HL-60/S4 treated with phorbol 12-myristate 13-acetate at 8.2 ng/mL for 4 days and 3 days (cell line): ENCODE measurements around the gene MGAT4B.

Experiments
- in situ Hi-C: fragments of 300-500 bp; cut with MboI; formaldehyde crosslinking; loops from 2 replicates; pipeline ENCODE4 v1.15.0; 2022; ENCODE audit warnings: low sequenced_read_pairs

Gene MGAT4B

GRCh38 chr5:179812997-179813607 lies 6.4 kb upstream of the MGAT4B start:
- in situ Hi-C loops, result no loop called here

DNA sequence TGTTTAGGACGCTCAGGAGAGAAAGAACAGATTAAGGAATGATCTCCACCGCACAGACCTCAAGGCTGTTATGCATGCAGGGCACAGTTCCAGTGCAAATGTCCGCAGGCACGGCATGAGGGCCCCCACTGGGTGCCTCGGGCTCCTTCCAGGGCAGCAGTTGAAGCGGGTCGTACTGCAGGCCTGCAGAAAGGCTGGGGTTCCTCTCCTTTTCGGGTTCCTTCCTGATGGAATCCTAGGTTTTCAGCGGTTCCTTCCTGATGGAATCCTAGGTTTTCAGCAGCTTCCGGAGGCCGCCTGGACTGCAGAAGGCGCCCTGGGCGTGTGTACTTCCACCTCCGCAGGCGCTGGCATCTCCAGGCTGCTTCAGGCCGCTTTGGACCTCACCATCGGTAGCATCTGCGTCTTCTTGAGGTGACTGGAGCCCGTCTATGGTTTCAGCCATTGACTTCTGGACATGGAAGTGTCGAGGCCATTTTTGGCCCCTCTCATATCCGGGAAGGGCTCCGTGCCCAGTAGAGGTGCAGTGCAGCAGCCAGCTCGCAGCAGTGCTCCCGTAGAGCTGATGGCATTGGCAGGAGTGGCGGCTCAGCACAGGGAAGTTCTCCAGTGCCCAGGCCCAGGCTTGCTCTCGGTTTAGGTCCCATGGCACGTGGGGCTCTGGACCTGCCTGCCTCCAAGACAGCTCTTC lies 5.6 kb upstream of the MGAT4B start:
- in situ Hi-C loops, result no loop called here

DNA sequence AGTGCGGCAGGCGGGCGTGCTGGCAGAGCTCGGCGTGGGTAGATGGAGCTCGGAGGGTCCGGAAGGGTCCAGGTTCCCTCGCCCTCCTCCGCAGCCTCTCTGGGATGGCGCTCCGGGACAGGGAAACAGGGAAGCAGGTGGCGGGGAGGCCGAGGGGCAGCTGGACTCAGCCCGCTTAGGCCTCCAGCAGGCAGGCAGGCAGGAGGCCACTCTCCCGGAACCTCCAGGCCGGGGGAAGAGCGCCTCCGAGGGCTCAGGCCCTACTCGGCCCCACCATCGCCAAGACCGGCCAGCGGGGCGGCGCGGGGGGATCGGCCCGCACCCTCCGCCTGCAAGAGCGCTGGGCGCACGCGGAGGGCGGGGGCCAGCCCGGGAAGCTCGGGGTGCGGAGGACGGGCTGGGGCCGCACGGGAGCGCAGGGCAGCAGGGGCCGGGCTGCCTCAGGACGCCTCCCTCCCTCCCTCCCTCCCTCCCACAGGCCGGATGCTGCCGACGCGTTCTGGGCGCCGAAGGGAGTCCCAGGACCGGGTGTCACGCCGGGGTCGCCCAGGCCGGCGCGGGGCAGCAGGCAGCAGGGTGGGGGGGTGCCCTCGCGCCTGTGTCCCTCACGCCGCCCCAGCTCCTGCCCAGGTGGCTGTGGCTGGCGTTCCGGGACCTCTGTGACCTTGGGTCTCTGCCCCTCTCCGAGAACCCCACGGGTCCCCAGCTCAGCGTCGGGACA lies 977 bp downstream of the MGAT4B start:
- in situ Hi-C loops, result no loop called here

- in situ Hi-C loops, result no loop called here
These were observed 1.6 kb downstream of the MGAT4B start for GRCh38 chr5:179805070-179805528.

DNA sequence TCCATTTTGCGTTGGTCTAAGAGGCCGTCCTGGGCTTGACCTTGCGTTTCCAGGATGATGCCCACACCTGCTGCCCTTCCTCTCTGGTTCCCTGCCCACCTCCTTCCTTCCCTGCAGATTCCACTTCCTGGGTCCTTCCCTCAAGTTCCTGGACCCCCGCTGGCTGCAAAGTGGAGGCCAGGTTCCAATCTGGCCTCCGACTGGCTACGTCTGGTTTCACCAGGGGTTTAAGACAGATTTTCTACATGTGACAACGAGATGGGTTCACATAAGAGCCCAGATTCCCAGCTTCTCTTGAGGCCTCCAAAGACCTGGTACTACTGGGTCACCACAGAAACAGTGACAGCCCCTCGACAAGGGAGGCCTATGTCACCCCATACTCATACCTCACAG lies 2.1 kb downstream of the MGAT4B start:
- in situ Hi-C loops, result no loop called here

DNA sequence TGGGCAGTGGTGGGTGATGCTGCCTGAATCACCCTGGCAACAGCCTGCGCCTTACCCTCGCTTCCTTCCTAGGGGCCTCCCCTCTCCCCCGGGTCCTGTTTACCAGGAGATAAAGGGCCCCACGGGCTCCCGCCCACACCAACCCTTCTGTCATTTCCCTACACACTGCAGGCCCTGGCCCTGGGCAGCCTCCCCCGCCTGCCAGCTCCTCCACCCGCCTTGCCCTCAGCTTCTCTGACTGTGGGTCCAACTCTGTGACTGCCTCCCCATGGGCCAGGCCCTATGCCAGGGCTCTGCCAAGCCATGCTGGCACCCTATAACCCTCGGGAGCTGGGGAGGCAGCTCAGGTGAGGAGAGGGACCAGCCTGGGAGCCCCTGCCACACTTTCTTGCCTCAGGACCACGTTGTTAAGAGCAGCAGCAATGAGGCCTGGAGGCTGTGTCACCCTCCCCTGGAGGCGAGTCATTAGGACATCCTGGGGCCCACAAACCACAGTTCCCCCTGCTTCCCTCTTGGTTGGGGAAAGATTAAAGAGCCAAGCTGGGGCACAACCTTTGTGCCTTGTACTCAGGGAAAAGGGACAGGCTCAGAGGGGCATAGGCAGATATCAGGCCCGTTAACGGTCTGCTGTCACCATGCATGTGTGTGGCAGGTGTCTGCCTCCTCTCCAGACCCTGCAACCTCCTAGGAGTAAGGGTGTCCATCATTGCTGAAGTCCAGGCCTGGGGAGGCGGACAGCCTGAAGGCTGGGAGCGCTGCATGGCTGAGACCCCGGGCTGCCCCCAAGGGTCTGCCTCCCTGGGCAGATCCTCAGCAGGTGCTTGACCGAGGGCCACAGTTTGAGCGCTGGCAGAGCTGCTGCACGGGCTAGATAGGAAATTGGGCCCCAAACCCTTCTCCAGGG lies 2.8 kb downstream of the MGAT4B start:
- in situ Hi-C loops, result no loop called here

DNA sequence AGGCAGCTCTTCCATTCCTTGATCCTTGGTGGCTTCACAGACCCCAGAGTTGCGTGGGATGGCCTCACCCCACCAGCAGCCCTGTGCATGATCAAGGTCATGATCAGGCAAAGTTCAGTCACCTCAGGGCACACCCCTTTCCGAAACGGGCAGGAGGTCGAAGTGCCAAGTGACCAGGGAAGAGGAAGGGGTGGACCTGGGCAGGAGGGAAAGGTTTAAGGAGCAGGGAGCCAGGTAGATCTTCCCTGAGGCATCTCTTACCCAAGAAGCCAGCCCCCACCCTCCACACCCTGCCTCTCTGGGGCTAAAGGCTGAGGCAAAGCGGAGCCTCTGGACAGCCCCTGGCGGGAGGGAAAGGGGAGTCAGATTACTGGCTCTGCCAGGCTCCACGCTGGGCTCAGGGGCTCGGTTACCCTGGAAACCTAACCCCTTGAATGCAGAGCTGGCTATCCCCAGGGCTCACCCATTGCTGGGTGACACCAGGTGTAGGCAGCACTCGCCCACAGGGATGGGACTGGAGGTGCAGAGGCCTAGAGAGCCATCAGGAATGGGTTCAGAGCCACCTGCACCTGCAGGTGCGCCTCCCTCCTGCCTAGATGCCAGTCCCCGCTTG lies 3.6 kb downstream of the MGAT4B start:
- in situ Hi-C loops, result no loop called here

DNA sequence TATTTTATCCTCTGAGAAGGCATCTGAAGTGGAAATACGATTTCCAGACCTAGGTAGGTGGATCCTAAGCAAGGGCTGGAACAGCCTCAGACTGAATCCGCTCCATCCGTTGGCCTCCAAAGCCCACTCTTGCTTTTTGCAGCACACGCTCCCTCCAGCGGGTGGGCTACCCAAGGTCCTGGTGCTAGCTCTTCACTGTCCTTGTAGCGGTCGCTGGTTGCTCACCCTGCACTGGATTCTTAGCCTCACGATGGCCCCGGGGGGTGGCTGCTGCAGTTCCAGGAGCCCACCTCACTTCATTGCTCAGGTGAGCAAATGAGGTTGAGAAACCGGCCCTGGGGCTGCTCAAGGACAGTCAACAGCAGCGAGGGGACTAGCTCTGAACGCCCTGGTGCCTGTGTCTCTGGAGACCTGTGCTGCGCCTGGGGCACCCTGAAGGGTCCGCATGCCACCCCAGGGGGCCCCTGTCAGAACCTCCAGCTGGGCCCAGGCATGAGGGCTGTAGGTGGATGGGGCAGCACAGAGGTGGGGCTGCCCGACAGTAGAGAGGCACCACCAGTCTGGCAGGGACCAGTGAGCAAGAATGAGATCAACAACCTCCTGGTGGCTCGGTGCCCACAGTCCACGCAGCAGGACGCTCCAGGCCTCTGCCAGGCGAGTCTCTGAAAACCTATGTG lies 4.3 kb downstream of the MGAT4B start:
- in situ Hi-C loops, result no loop called here

- in situ Hi-C loops, result no loop called here
These were observed 5.1 kb downstream of the MGAT4B start for GRCh38 chr5:179801304-179802206.

DNA sequence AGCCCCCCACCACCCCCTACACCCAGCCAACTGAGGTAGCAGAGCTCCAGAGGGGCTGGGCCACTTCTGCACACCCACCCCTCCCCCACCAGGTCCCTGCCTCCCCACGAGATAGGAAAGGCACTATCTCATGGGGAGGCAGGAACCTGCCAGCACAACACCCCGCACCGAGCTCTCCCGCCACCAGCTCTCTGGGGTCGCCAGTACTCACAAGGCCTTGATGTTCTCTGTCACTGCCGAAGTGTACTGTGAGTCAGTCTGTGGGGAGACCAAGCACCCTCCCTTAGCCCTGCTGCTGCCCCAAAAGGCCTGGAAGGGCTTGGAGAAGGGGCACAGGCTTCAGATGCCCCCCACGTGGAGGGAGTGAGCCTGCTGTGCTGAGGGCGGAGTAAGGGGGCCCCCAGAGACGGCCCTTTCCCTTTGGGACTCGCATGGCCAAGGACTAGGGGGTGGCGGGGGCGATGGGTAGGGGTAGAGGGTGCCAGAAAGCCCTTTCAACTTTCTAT lies 5.9 kb downstream of the MGAT4B start:
- in situ Hi-C loops, result no loop called here

DNA sequence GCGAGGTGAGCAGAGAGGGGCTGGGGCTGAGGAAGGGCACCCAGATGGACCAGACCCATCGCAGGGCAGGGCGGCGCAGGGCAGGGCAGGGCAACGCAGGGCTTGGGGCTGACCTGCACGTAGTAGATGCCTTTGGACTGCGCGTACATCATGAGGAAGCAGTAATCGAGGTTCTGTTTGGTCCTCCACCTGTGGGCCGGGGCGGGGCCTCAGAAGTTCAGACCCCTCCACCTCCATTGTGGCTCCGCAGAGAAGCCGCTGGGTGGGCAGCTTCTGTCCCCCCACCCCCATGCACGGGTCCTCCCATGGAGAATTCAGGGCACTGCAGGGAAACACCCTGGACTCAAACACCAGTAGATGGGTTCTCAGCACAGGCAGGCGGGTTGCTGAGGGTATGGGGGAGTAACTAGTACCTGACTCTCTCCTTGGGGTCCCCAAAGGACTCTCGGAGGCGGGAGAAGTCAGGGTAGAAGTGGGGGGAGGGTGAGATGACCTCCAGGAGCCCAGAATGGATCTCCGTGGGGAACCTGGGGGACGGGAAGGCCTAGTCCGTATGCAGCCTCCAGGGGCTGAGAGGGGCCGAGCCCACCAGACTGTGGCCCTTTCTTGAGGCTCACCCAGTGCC lies 6.5 kb downstream of the MGAT4B start:
- in situ Hi-C loops, result no loop called here

GRCh38 chr5:179799644-179799973 lies 7.1 kb downstream of the MGAT4B start:
- in situ Hi-C loops, result loop anchor here (5.0 kb wide), 1 partner anchor 37 kb away; no protein-coding TSS in a partner anchor

DNA sequence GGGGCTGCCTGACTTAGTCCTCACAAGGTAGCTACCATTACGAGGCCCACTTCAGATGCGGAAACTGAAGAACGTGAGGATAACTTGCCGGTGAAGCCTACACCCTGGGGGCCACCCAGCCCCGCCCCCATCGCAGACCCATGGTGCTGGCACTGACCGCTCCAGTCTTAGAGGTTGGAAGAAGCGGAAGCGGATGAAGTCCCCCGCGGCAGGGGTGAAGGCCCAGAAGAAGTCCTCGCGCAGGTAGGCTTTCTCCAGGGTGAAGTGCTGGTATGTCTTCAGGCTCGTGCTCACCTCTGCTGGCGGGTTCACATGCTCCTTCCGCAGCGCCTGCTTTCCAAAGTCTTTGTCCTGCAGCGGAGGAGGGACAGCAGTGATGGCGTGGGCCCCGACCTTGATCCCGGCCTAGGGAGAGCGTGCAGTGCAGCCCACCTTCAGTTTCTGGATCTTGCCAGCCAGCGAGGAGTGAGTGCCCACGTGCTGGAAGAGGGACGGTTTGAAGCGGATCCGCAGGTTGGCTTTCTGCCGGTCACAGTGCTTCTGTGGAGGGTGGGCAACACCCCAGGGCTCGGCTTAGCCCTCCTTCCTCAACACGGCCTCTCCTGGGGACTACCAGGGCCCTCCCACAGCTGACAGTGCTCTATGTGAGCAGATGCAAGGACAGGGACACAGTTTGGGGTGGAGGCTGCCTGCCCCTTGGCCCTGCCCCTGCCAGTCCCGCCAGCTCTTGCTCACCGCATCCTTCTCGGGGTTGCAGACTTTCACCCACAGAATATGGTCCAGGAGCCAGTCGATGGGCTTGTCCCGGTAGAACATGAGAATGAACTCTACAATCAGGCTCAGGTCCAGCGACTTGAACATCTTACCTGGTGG lies 7.7 kb downstream of the MGAT4B start:
- in situ Hi-C loops, result loop anchor here (5.0 kb wide), 1 partner anchor 37 kb away; no protein-coding TSS in a partner anchor

DNA sequence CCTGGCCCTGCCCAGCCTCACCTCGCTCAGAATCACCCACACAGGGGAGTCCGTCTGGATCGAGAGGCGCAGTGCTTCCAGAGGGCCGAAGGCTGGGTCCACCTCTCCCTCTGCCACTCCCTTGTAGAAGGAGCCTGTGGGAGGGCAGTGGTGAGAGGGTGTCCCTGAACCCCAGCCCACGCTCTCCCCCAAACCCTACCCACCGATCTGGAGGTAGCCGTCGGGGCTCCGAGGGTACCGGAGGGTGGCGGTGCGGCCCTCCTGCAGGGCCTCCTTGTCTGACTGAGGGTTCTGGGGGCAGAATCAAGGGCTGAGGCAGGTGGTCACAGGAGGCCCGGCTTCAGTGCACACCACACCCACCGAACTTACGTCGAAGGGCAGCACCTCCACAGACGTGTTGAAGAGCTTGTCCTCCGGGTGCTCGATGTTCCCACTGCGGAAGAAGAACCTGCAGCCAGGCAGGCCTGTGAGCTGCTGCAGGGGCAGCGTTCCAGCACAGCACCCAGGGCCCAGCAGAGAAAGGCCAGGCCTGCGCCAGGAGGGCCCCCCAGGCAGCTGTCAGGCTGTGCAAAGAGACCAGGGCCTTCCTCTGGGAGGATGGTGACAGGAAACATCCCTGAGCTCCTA lies 8.4 kb downstream of the MGAT4B start:
- in situ Hi-C loops, result loop anchor here (5.0 kb wide), 1 partner anchor 36 kb away; no protein-coding TSS in a partner anchor

DNA sequence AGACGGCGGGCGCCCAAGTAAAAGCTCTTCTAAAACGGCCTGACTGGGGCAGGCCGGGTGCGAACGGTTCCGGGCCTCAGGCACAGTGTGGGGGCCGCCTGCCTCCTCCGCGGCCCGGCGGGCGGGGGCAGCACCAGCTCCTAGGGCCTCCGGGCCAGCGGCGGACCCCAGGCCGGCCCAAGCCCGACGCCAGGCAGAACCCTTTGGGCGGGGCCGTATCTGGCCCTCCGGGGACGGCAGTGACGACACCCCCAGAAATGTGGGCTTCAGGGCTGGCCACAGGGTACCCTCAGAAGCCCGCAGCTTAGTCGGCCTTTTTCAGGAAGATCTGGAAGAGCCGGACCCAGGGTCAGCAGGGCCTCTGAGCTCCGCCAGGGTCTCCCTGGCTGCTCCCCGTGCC lies 8.9 kb downstream of the MGAT4B start:
- in situ Hi-C loops, result loop anchor here (5.0 kb wide), 1 partner anchor 35 kb away; no protein-coding TSS in a partner anchor

GRCh38 chr5:179796877-179797608 lies 9.6 kb downstream of the MGAT4B start:
- in situ Hi-C loops, result loop anchor here (5.0 kb wide), 1 partner anchor 35 kb away; no protein-coding TSS in a partner anchor
